GM18502 (cell line): ENCODE data around the gene CTSV.
"Not testable (repeated sequence)": the region's sequence is repeated elsewhere in the genome, so short reads cannot be mapped to it uniquely, and the experiment has no call there.

Experiments used
- ATAC-seq: cut with Tn5 transposase; IDR thresholded peaks from one replicate; pipeline ENCODE4 v1.9.1; 2021; ENCODE audit warnings: mild to moderate bottlenecking; ENCODE audit not compliant: unreplicated experiment, poor library complexity

Gene CTSV

GRCh38 chr9:97045300-97045699 is 6.4 kb upstream of the CTSV start:
- ATAC-seq, result no peak

- ATAC-seq, result no peak
Measured at GRCh38 chr9:97041898-97042297, 3.0 kb upstream of the CTSV start.

- no peak for ATAC-seq
Measured at GRCh38 chr9:97039514-97039860, 545 bp upstream of the CTSV start.

- ATAC-seq, result not testable (repeated sequence)
Measured at GRCh38 chr9:97023505-97023904, 15.4 kb downstream of the CTSV start.

GRCh38 chr9:97013151-97014132 is 25.5 kb downstream of the CTSV start:
- peak; percentile 84 for ATAC-seq

GRCh38 chr9:97012617-97013016 is 26.3 kb downstream of the CTSV start:
- peak; percentile 77 for ATAC-seq

GRCh38 chr9:97002195-97002594 is 36.7 kb downstream of the CTSV start:
- not testable (repeated sequence) for ATAC-seq

GRCh38 chr9:97001338-97001737 is 37.6 kb downstream of the CTSV start:
- ATAC-seq, result not testable (repeated sequence)

- ATAC-seq, result not testable (repeated sequence)
Measured at GRCh38 chr9:97000139-97000787, 38.7 kb downstream of the CTSV start.

GRCh38 chr9:96999733-97000132 is 39.2 kb downstream of the CTSV start:
- ATAC-seq, result not testable (repeated sequence)

- not testable (repeated sequence) for ATAC-seq
Measured at GRCh38 chr9:96997009-96997701, 41.8 kb downstream of the CTSV start.

- not testable (repeated sequence) for ATAC-seq
Measured at GRCh38 chr9:96994531-96995016, 44.4 kb downstream of the CTSV start.

GRCh38 chr9:96992303-96992702 is 46.6 kb downstream of the CTSV start:
- ATAC-seq, result not testable (repeated sequence)

- peak; percentile 48 for ATAC-seq
Measured at GRCh38 chr9:96989747-96990318, 49.1 kb downstream of the CTSV start.

GRCh38 chr9:96984887-96985286 is 54.1 kb downstream of the CTSV start:
- ATAC-seq, result not testable (repeated sequence)

- ATAC-seq, result not testable (repeated sequence)
Measured at GRCh38 chr9:96984139-96984538, 54.8 kb downstream of the CTSV start.

- ATAC-seq, result not testable (repeated sequence)
Measured at GRCh38 chr9:96983496-96984122, 55.3 kb downstream of the CTSV start.
